Panc1 (cell line): ENCODE data around the gene EPOP.

Experiments
- CTCF ChIP-seq: fragments of 450-650 bp; IDR thresholded peaks from 2 replicates; pipeline ENCODE4 v1.5.1; 2017; ENCODE audit warnings: mild to moderate bottlenecking
- POLR2AphosphoS5 ChIP-seq: IDR thresholded peaks from 2 replicates; pipeline ENCODE4 v1.6.1; 2012; ENCODE audit warnings: mild to moderate bottlenecking, low read depth, low read length, moderate library complexity
- REST ChIP-seq, 2 experiments: IDR thresholded peaks; 2 replicates each; pipeline ENCODE4 v1.6.1; 2011 to 2012; ENCODE audit warnings: low read depth in 2 of 2, control low read depth in 1 of 2, low read length in 1 of 2, mild to moderate bottlenecking in 1 of 2, moderate library complexity in 1 of 2; ENCODE audit not compliant: insufficient read depth in 1 of 2
- SIN3A ChIP-seq: IDR thresholded peaks from 2 replicates; pipeline ENCODE4 v1.6.1; 2012; ENCODE audit warnings: low read depth, mild to moderate bottlenecking, low read length, moderate library complexity, borderline replicate concordance; ENCODE audit not compliant: insufficient read depth

GRCh38 chr17:38698760-38699159, 24.0 kb upstream of the EPOP start:
- TF ChIP-seq POLR2AphosphoS5 (no peak), CTCF (no peak), SIN3A (no peak), REST (IDR thresholded peaks at IDR 0.05; ENCODE audit: insufficient read depth in 1 of 2, low read depth in 2 of 2, low read length in 1 of 2) (no peak)
